HEK293 (cell line): ENCODE measurements around the gene TOR4A.

Source experiments
- AEBP2 ChIP-seq: fragments of 450-650 bp; formaldehyde crosslinking; IDR thresholded peaks from 2 replicates; pipeline ENCODE4 v1.5.1; 2016; ENCODE audit warnings: missing biosample characterization, missing genetic modification characterization, borderline replicate concordance
- BCL11A ChIP-seq: fragments of 450-650 bp; formaldehyde crosslinking; IDR thresholded peaks from 2 replicates; pipeline ENCODE4 v1.5.1; 2016; ENCODE audit warnings: low read depth, missing biosample characterization, missing genetic modification characterization
- CTCF ChIP-seq: fragments of 450-650 bp; formaldehyde crosslinking; IDR thresholded peaks from 2 replicates; pipeline ENCODE4 v1.5.1; 2016; ENCODE audit warnings: missing biosample characterization, missing genetic modification characterization
- IKZF3 ChIP-seq: fragments of 450-650 bp; IDR thresholded peaks from 2 replicates; pipeline ENCODE4 v1.5.0; 2018; ENCODE audit warnings: missing biosample characterization, mild to moderate bottlenecking, missing genetic modification characterization, moderate library complexity
- PBX3 ChIP-seq: sonication (generic); formaldehyde crosslinking; IDR thresholded peaks from 2 replicates; pipeline ENCODE4 v1.8.1; 2022; ENCODE audit warnings: mild to moderate bottlenecking, moderate library complexity, missing genetic modification reagents
- REST ChIP-seq: fragments of 450-650 bp; formaldehyde crosslinking; IDR thresholded peaks from 2 replicates; pipeline ENCODE4 v1.5.1; 2016; ENCODE audit warnings: missing biosample characterization, missing genetic modification characterization
- YY1 ChIP-seq: fragments of 450-650 bp; formaldehyde crosslinking; IDR thresholded peaks from 2 replicates; pipeline ENCODE4 v1.5.1; 2018; ENCODE audit warnings: missing biosample characterization, missing genetic modification characterization
- ZNF138 ChIP-seq: fragments of 450-650 bp; formaldehyde crosslinking; IDR thresholded peaks from 2 replicates; pipeline ENCODE4 v1.5.1; 2016; ENCODE audit warnings: missing biosample characterization, missing genetic modification characterization, borderline replicate concordance
- ZNF350 ChIP-seq: fragments of 450-650 bp; formaldehyde crosslinking; IDR thresholded peaks from 2 replicates; pipeline ENCODE4 v1.5.0; 2017; ENCODE audit warnings: missing biosample characterization, mild to moderate bottlenecking, missing genetic modification characterization
- ZNF391 ChIP-seq: fragments of 450-650 bp; formaldehyde crosslinking; IDR thresholded peaks from 2 replicates; pipeline ENCODE4 v1.5.1; 2016; ENCODE audit warnings: low read depth, missing biosample characterization, missing genetic modification characterization, borderline replicate concordance
- ZNF558 ChIP-seq: fragments of 450-650 bp; formaldehyde crosslinking; IDR thresholded peaks from 2 replicates; pipeline ENCODE4 v1.5.1; 2016; ENCODE audit warnings: missing biosample characterization, missing genetic modification characterization
- ZNF580 ChIP-seq: fragments of 450-650 bp; formaldehyde crosslinking; IDR thresholded peaks from 2 replicates; pipeline ENCODE4 v1.5.1; 2016; ENCODE audit warnings: missing biosample characterization, missing genetic modification characterization

GRCh38 chr9:137320555-137321384 is 43.2 kb downstream of the TOR4A start:
- no peak for TF ChIP-seq ZNF580 (tag by site-specific recombination)
- no peak for TF ChIP-seq AEBP2 (tag by site-specific recombination)
- no peak for TF ChIP-seq BCL11A (tag by site-specific recombination)
- no peak for TF ChIP-seq CTCF (tag by site-specific recombination)
- TF ChIP-seq IKZF3 (tag by site-specific recombination) = no peak
- TF ChIP-seq ZNF138 (tag by site-specific recombination) = no peak
- TF ChIP-seq ZNF558 = no peak
- no peak for TF ChIP-seq YY1
- no peak for TF ChIP-seq REST (tag by site-specific recombination)
- no peak for TF ChIP-seq PBX3 (CRISPR knock-in tag)
- TF ChIP-seq ZNF391 = no peak
- no peak for TF ChIP-seq ZNF350 (tag by site-specific recombination)
